Measurements from ENCODE around the gene R3HDM2. TPM values are rescaled to one million over a fixed set of nuclear protein-coding genes. Genes with fewer than 3 reads are reported as not detected.
"Not testable (repeated sequence)": the region's sequence is repeated elsewhere in the genome, so short reads cannot be mapped to it uniquely, and the experiment has no call there.

The R3HDM2 gene
- polyA plus RNA-seq, 6 donors from 2014 or later, result 2.9 to 20.4 (median 10.2) TPM

DNA sequence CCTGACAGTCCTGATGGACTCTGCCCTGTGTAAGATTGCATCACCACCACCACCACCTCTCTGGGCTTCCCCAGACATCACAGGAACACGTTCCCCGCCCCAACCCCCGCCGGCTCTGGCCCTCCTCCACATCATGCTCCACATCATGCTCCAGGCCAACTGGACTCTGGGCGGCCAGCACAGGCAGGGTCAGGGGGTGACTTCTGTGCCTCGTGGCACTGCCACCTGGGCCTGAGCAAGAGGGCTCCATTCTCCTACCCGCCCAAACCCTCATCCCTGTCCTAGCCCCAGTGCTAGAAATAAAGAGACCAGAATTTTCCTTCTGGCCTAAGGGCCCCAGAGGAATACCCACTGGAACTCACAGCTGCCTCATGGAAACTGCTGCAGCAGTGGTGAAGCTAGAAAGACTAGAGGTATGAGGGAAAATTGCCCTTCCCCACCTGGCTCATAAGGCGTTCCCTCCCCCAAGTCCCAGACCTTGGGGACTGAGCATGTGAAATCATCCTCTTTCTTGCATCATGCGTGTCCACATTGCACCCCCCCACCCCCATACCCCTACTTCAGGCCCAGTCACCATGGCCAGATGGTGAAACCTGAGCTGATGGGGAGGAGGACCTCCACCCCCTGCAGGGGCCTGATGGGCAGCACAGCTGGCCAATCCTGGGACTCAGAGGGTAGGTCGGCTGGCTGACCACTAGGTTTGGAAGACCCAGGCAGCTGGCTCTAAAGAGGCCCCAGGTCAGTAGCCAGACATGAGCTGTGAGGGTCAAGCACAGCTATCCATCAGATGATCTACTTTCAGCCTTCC is 23.9 kb upstream of the R3HDM2 start, which contains the start of gene INHBE:
Gene INHBE (plus strand): TSS at position 742 of the 808 bp plus-strand sequence. CDS start 230 bp downstream, outside the sequence.
- Mint-ChIP-seq H3K4me3 (peak within 1 kb of the TSS; percentile 7 to 93 (median 78)), H3K27me3 (no peaks in the 10 kb centered on the region), H3K4me1 (peaks cover 19 to 33% (median 29%) of the 10 kb centered on the region in 3 donors), H3K36me3 (no peaks in the 10 kb centered on the region), H3K27ac (peak within 1 kb of the TSS in 4 of 6 donors; percentile 0 to 93 (median 55)), H3K9me3 (no peaks in the 10 kb centered on the region)
- ATAC-seq (ENCODE audit: low read depth in 2 of 2) (no peak), DNase-seq (no peak)

DNA sequence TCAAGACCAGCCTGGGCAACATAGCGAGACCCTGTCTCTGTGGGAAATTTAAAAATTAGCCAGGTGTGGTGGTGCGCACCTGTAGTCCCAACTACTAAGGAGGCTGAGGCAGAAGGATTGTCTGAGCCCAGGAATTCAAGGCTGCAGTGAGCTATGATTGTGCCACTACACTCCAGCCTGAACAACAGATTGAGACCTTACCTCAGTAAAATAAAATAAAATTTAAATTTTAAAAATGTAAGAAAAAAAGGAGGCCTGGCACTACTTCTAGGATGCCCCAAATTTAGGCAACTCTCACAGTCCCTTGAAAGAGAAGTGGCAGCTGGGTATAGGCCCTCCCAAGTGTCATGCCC is 23.3 kb upstream of the R3HDM2 start:
- H3K4me3 Mint-ChIP-seq, result no peak overlapping the region
- H3K9me3 Mint-ChIP-seq, result no peaks in the 10 kb centered on the region
- no peak for DNase-seq
- no peaks in the 10 kb centered on the region for H3K36me3 Mint-ChIP-seq
- no peak overlapping the region for H3K27ac Mint-ChIP-seq
- no peak for ATAC-seq (ENCODE audit: low read depth in 2 of 2)
- H3K27me3 Mint-ChIP-seq, result no peaks in the 10 kb centered on the region
- peaks cover 14 to 27% (median 23%) of the 10 kb centered on the region in 3 donors for H3K4me1 Mint-ChIP-seq

DNA sequence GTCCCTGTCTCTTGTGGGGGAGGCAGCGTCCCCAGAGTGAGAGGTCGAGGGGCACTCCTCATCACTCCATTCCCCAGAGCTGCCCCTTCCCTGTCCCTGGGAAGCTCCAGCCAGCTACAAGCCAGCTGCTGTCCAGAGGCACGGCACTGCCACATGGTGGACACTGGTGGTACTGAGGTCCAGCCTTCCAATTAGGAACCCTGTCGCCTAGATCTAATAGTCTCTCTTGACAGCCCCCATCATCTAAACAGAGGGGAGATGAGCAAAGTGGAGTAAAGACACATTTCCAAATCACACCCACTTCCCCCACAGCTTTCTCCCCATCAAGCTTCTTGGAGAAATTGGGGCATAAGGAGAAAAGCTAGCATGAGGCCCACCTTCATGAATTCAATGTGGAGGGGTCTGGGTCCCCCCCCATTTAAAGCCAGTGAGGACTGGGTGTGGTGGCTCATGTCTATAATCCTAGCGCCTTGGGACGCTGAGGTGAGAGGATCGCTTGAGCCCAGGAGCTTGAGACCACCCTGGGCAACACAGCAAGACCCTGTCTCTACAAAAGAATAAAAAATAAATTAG is 22.2 kb upstream of the R3HDM2 start:
- peaks cover 9 to 15% (median 12%) of the 10 kb centered on the region in 3 donors for H3K4me1 Mint-ChIP-seq
- H3K27ac Mint-ChIP-seq, result no peak overlapping the region
- no peaks in the 10 kb centered on the region for H3K27me3 Mint-ChIP-seq
- ATAC-seq (ENCODE audit: low read depth in 2 of 2) (peak in 1 of 2 donors; percentile 48), DNase-seq (peak; percentile 23)
- peak overlapping the region in 1 of 8 donors; percentile 10 for H3K4me3 Mint-ChIP-seq
- H3K36me3 Mint-ChIP-seq, result no peaks in the 10 kb centered on the region
- H3K9me3 Mint-ChIP-seq, result no peaks in the 10 kb centered on the region

DNA sequence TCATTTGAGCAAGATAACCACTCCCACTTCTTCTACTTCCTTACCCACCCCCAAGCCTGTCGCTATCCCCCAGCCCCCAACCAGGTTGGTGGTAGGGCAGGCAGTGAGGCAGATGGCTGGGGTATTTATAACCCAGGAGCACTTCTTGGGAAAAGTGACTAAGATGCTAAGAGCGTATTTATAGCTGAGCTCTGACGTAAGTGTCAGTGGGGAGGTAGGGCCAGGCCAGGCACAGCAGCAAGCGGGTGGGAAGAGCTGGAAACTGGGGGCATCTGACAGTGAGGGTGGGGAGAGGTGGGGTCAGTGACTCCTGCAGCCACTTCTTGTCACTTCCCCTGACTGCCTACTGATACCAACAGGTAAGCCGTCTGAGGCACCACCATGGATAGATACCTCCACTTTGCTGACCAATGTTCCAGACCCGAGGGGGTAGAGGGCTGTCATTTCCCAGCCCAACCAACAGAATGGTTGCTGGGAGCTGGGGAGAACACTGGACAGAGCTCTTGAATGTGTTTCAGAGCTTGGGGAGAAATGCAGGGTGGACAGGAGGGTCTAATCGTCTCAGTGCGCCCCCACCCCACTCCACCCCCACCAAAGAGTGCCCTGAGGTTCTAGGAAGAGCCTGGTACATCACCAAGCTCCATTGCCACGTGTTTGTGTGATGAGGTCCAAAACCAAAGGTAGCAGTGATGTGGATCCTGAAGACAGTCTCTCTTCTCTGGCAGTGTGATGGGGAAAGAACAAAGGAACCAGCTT is 21.5 kb upstream of the R3HDM2 start:
- ATAC-seq (ENCODE audit: low read depth in 2 of 2) (no peak), DNase-seq (no peak)
- Mint-ChIP-seq H3K4me3 (no peak overlapping the region), H3K27me3 (no peaks in the 10 kb centered on the region), H3K4me1 (peaks cover 9 to 14% (median 12%) of the 10 kb centered on the region in 3 donors), H3K36me3 (no peaks in the 10 kb centered on the region), H3K9me3 (no peaks in the 10 kb centered on the region), H3K27ac (peak overlapping the region in 1 of 6 donors; percentile 91)

DNA sequence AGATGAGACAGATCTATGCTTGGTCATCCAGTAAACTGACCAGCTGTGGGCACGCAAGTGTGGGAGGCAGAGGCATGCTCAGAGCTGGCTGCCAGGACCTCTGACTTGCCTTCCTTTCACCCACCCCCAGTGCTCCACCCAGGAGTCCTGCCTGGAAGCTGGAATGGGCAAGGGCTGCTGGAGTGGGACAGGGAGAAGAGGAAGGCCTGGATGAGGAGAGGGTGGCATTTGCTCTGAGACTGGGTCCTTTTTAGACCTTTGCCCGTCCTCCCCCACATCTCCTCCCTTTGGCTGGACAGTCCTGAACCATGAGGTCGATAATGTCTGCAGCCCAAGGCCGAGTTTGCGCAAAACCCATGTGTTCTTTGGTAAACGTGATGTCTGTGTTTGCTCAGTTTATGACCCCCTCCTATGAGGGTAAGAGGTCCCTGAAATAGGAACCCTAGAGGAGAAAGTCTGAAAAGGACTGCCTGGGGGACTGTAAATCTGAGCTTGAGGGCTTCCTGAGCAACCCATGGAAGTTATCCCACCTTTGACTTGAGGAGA is 20.5 kb upstream of the R3HDM2 start:
- no peak overlapping the region for H3K4me3 Mint-ChIP-seq
- no peaks in the 10 kb centered on the region for H3K27me3 Mint-ChIP-seq
- ATAC-seq (ENCODE audit: low read depth in 2 of 2) (no peak), DNase-seq (no peak)
- H3K4me1 Mint-ChIP-seq, result peaks cover 8 to 9% (median 9%) of the 10 kb centered on the region in 3 donors
- no peaks in the 10 kb centered on the region for H3K9me3 Mint-ChIP-seq
- H3K27ac Mint-ChIP-seq, result no peak overlapping the region
- no peaks in the 10 kb centered on the region for H3K36me3 Mint-ChIP-seq

DNA sequence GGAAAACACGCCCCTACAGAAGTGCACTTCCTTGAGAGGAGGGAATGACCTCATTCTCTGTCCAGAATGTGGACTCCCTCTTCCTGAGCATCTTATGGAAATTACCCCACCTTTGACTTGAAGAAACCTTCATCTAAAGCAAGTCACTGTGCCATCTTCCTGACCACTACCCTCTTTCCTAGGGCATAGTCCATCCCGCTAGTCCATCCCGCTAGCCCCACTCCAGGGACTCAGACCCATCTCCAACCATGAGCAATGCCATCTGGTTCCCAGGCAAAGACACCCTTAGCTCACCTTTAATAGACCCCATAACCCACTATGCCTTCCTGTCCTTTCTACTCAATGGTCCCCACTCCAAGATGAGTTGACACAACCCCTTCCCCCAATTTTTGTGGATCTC is 19.2 kb upstream of the R3HDM2 start:
- H3K36me3 Mint-ChIP-seq, result no peaks in the 10 kb centered on the region
- no peak overlapping the region for H3K27ac Mint-ChIP-seq
- ATAC-seq (ENCODE audit: low read depth in 2 of 2), result no peak

DNA sequence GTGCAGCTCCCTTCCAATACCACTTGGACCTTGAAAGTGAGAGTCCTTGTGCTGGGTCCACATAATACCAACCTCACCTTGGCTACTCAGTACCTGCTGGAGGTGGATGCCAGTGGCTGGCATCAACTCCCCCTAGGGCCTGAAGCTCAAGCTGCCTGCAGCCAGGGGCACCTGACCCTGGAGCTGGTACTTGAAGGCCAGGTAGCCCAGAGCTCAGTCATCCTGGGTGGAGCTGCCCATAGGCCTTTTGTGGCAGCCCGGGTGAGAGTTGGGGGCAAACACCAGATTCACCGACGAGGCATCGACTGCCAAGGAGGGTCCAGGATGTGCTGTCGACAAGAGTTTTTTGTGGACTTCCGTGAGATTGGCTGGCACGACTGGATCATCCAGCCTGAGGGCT is 18.5 kb upstream of the R3HDM2 start:
- DNase-seq, result no peak

More for the DNA sequence above, 19.2 kb upstream of the R3HDM2 start:
- DNase-seq, result no peak
- H3K4me3 Mint-ChIP-seq, result no peak overlapping the region
- no peaks in the 10 kb centered on the region for H3K9me3 Mint-ChIP-seq
- peaks cover 0 to 3% (median 0%) of the 10 kb centered on the region in 3 donors for H3K4me1 Mint-ChIP-seq
- no peaks in the 10 kb centered on the region for H3K27me3 Mint-ChIP-seq

DNA sequence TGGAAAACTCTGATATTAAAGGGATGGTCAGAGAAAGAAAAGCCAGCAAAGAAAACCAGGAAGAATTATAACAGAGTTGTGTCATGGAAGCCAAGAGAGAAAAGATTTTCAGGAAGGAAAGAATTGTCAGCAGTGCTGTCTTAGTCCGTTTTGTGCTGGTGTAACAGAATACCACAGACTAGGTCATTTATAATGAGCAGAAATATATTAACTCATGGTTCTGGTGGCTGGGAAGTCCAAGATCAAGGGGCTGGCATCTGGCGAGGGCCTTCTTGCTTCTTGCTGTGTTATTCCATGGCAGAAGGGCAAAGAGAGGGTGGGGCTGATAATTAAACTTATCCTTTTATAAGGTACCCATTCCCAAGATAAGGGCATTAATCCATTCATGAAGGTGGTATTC is 17.8 kb upstream of the R3HDM2 start:
- Mint-ChIP-seq H3K36me3 (no peaks in the 10 kb centered on the region), H3K27me3 (no peaks in the 10 kb centered on the region), H3K9me3 (no peaks in the 10 kb centered on the region), H3K27ac (no peak overlapping the region), H3K4me1 (peaks cover 0 to 5% (median 3%) of the 10 kb centered on the region in 3 donors), H3K4me3 (no peak overlapping the region)
- no peak for DNase-seq
- no peak for ATAC-seq (ENCODE audit: low read depth in 2 of 2)

More for the DNA sequence above, 18.5 kb upstream of the R3HDM2 start:
- H3K4me1 Mint-ChIP-seq, result peaks cover 0 to 5% (median 3%) of the 10 kb centered on the region in 3 donors
- no peaks in the 10 kb centered on the region for H3K27me3 Mint-ChIP-seq
- H3K27ac Mint-ChIP-seq, result no peak overlapping the region
- no peak for ATAC-seq (ENCODE audit: low read depth in 2 of 2)
- no peak overlapping the region for H3K4me3 Mint-ChIP-seq
- no peaks in the 10 kb centered on the region for H3K36me3 Mint-ChIP-seq
- H3K9me3 Mint-ChIP-seq, result no peaks in the 10 kb centered on the region

DNA sequence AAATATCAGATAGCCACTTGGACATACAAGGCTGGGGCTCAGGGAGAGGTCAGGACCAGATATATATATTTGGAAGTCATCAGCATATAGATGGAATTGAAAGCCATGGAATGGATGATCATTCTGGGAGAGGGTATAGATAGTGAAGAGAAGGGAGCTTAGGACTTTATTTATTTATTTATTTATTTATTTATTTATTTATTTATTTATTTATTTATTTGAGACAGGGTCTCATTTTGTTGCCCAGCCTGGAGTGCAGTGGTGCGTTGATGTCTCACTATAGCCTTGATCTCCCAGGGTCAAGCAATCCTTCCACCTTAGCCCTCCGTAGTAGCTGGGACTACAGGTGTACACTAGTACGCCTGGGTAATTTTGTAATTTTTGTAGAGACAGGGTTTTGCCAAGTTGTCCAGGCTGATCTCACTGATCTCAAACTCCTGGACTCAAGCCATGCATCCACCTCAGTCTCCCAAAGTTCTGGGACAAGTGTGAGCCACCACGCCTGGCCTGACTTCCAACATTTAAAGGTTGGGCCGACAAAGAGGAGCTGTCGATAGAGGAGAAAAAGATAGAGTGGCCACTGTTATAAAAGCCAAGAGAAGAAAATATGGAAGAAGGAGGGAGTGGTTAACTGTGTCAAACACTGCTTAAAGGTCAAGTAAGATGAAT is 15.6 kb upstream of the R3HDM2 start:
- Mint-ChIP-seq H3K4me1 (peaks cover 0 to 5% (median 3%) of the 10 kb centered on the region in 3 donors), H3K9me3 (peaks cover 0 to 9% (median 4%) of the 10 kb centered on the region in 7 donors), H3K27ac (peak overlapping the region in 1 of 6 donors; percentile 26), H3K36me3 (peaks cover 6 to 7% of the 10 kb centered on the region in 2 donors), H3K4me3 (no peak overlapping the region), H3K27me3 (peaks cover 0 to 7% (median 7%) of the 10 kb centered on the region in 3 donors)
- no peak for ATAC-seq (ENCODE audit: low read depth in 2 of 2)
- DNase-seq, result no peak

DNA sequence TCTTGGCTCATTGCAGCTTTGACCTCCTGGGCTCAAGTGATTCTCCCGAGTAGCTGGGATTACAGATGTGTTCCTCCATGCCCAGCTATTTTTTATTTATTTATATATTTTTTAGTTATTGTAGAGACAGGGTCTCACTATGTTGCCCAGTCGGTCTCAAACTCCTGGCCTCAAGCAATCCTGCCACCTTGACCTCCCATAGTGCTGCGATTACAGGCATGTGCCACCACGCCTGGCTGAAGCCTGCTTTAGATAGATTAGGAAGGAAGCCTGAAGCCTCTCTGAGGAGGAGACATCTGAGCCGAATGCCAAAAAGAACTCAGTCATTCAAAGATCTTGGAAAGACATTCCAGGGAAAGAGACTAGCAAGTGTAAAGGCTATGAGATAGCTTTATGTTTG is 13.9 kb upstream of the R3HDM2 start:
- no peak for DNase-seq
- Mint-ChIP-seq H3K9me3 (peaks cover 4 to 13% (median 8%) of the 10 kb centered on the region in 7 donors), H3K27ac (peak overlapping the region in 2 of 6 donors; percentile 0 to 23), H3K4me1 (peaks cover 0 to 5% (median 3%) of the 10 kb centered on the region in 3 donors), H3K36me3 (peaks cover 7 to 10% of the 10 kb centered on the region in 2 donors), H3K27me3 (peaks cover 8 to 14% (median 11%) of the 10 kb centered on the region in 3 donors), H3K4me3 (no peak overlapping the region)
- ATAC-seq (ENCODE audit: low read depth in 2 of 2), result no peak

DNA sequence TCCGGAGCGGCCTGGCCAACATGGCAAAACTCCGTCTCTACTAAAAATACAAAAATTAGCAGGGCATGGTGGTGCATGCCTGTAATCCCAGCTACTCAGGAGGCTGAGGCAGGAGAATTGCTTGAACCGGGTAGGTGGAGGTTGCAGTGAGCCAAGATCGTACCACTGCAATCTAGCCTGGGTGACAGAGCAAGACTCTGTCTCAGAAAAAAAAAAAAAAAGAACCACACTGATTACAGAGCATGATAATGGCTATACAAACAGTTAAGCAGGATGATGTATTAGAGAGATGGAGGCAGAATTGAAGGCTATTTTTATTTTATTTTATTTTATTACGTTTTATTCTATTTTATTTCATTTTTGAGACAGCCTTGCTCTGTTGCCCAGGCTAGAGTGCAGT is 13.5 kb upstream of the R3HDM2 start:
- not testable (repeated sequence) for ATAC-seq (ENCODE audit: low read depth in 2 of 2); DNase-seq; H3K4me1 Mint-ChIP-seq; H3K4me3 Mint-ChIP-seq; H3K27ac Mint-ChIP-seq
- Mint-ChIP-seq H3K9me3 (peaks cover 4 to 13% (median 8%) of the 10 kb centered on the region in 7 donors), H3K27me3 (peaks cover 8 to 14% (median 11%) of the 10 kb centered on the region in 3 donors), H3K36me3 (peaks cover 7 to 10% of the 10 kb centered on the region in 2 donors)

DNA sequence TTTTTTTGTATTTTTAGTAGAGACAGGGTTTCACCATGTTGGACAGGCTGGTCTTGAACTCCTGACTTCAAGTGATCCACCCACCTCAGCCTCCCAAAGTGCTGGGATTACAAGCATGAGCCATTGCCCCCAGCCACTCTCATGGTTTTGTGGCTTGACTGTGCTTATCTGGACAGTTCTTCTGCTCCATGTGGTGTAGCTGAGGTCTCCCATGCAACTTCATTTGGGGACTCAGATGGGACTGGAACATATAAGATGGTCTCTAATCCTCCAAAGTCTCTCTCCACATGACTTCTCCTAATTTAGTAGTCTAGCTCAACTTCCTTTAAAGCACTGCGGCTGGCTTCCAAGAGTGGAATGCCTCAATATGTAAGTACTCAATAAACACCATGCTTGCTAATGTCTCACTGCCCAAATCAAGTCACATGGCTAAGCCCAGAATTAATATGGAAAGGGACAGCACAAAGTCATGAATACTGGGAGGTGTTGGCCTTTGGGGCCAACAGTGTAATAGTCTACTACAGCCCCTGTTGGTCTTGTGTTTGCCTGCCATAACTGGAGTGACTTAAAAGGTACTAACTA is 11.1 kb upstream of the R3HDM2 start:
- H3K27ac Mint-ChIP-seq, result peak overlapping the region in 1 of 6 donors; percentile 2
- no peak overlapping the region for H3K4me3 Mint-ChIP-seq
- peaks cover 4 to 13% (median 8%) of the 10 kb centered on the region in 7 donors for H3K9me3 Mint-ChIP-seq
- DNase-seq, result no peak
- peaks cover 7 to 10% of the 10 kb centered on the region in 2 donors for H3K36me3 Mint-ChIP-seq
- ATAC-seq (ENCODE audit: low read depth in 2 of 2), result no peak
- peaks cover 8 to 22% (median 20%) of the 10 kb centered on the region in 3 donors for H3K27me3 Mint-ChIP-seq
- peaks cover 0 to 5% (median 3%) of the 10 kb centered on the region in 3 donors for H3K4me1 Mint-ChIP-seq
